Suprapubic skin (tissue), 3 donors: ENCODE measurements around the gene ZNF275.

Experiments
- CTCF ChIP-seq, 2 donors: fragments of 200-600 bp in 1 of 2; fragments of 450-650 bp in 1 of 2; sonication (generic) in 1 of 2; IDR thresholded peaks; one replicate each; pipeline ENCODE4 v1.5.1; 2016 to 2019; ENCODE audit warnings: antibody characterized with exemption in 2 of 2, mild to moderate bottlenecking in 1 of 2, moderate library complexity in 1 of 2
- EP300 ChIP-seq: sonication (generic); formaldehyde crosslinking; IDR thresholded peaks from one replicate; pipeline ENCODE4 v1.6.1; 2017; ENCODE audit warnings: antibody characterized with exemption
- POLR2A ChIP-seq, 2 donors: fragments of 450-650 bp; IDR thresholded peaks; one replicate each; pipeline ENCODE4 v1.6.1; 2017; ENCODE audit warnings: antibody characterized with exemption in 2 of 2, mild to moderate bottlenecking in 2 of 2, moderate library complexity in 2 of 2

DNA sequence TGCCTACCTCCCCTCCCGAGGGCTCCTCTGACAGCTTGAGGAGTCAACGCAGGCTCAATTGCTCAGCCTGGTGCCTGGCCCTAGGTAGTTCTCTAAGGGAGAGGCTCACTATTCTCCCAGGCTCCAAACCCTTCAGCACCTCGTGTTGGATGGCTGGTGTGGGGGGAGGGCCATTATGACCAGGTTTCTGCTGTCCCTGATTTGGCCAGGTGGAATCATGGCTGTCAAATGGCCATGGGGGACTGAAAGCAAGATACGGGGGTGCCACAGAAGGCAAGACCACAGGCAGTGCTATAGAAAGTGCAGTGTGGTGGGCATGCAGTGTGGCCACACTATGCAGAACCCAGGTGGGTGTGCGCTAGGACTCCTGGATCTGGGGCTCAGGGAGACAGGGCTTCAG, 21.9 kb upstream of the ZNF275 start:
- TF ChIP-seq CTCF (IDR thresholded peaks at IDR 0.05): no peak
- TF ChIP-seq POLR2A (IDR thresholded peaks at IDR 0.05): no peak
- no peak for TF ChIP-seq EP300
